GM18502 (cell line): Measurements from ENCODE around the gene ZBP1.

Experiments
- ATAC-seq: cut with Tn5 transposase; IDR thresholded peaks from one replicate; pipeline ENCODE4 v1.9.1; 2021; ENCODE audit warnings: mild to moderate bottlenecking; ENCODE audit not compliant: unreplicated experiment, poor library complexity

Gene ZBP1

GRCh38 chr20:57562541-57563465 lies 57.4 kb downstream of the ZBP1 start:
- no peak for ATAC-seq

DNA sequence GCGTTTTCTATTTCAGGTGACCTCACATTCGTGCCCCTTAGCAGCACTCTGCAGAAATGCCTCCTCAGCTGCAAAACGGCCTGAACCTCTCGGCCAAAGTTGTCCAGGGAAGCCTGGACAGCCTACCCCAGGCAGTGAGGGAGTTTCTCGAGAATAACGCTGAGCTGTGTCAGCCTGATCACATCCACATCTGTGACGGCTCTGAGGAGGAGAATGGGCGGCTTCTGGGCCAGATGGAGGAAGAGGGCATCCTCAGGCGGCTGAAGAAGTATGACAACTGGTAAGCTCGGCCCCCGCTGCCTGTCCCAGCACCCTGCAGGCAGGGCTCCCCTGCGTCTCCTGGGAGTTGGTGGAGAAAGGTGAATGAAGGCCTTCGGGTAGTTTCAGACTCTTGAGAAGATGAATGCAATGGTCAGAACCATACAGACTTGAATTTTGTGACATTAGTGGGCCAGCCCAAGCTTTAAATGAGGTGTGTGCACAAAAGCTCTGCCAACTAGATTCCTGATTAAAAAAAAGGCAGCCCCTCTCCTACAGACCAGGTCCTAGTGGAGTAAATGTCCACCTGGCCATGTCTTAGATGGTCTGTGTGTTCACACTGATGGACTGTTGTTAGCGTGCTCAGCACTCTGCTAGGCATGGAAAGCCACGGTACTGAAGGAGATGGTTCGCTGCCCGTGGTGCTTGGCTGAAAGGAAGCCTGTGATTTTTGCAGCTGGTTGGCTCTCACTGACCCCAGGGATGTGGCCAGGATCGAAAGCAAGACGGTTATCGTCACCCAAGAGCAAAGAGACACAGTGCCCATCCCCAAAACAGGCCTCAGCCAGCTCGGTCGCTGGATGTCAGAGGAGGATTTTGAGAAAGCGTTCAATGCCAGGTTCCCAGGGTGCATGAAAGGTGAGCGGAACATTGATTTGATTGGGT lies 58.6 kb downstream of the ZBP1 start:
- ATAC-seq = no peak

GRCh38 chr20:57560554-57561355 lies 59.5 kb downstream of the ZBP1 start, which contains the start of gene PCK1:
Gene PCK1, plus strand, starts transcription at chr20:57561110. Its CDS starts 302 bp downstream, at chr20:57561412.
- no peak for ATAC-seq

DNA sequence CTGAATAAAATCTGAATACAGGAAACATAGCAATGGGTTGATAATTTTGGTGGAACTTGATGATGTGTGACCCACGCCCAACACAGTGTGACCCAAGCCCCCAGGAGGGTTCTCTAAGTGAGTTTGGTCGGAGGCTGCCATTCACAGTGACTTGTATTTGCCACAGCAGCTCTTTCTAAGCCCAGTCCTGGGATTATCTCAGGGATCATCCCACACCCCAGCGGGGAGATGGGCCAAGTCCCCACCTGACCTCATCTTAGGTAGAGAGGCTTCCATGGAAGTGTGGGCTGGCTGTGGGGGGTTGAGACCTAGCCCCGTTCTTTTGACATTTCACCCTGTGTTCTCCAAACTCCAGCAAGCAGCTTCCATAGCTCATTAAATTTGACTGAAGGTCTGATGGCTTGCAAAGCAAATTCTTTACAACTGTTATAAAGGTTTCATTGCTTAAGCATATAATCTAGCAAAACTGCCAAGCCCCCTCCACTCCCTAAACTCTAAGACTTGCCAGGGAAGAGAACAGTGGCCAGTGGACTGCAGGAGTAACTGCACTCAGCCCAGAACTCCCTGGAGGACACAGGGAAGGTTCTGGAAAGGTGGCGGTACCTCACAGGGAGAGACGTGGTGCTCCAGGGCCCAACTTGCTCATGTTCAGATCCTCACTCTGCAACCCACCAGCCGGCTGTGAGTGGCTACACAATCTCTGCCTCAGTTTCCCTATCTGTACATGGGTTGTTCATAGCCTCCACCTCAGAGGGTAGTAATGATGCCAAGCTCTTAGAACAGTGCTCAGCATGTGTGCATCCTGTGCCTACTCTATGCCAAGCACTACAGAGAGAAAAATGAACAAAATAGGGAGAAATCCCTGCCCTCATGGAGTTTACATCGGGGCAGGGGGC lies 60.3 kb downstream of the ZBP1 start:
- ATAC-seq = no peak

DNA sequence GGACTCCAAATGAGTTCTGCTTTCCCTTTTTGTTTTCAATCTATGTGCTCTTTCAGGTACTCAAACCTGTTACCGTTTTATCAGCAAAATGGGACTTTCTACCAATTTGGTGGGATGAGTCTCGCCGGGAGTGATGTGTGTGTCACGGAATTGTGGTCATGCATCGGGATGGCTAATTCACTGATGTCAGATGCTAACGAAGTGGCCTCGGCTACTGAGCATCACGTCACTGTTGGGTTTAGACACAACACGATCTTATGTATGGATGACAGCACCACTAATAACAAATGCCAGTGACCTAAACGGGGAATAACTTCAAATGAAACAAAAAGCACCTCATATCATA lies 61.0 kb downstream of the ZBP1 start:
- no peak for ATAC-seq

- no peak for ATAC-seq
Observed at GRCh38 chr20:57558614-57559288, 61.5 kb downstream of the ZBP1 start.

GRCh38 chr20:57557926-57558613 lies 62.2 kb downstream of the ZBP1 start:
- ATAC-seq = no peak

DNA sequence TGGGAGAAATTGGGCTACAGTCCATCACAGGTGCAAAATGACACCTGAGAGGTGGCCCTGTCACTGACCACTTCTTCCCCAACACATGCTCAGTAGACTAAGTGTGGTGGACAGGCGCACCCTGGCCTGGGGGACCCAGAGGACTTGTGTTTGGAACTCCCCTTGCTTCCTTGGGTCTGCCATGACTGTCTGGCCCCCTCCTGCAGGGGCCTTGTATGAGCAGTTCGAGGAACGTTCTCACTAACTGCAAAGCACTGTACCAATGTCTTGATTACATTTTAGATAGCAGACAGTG lies 63.3 kb downstream of the ZBP1 start:
- no peak for ATAC-seq

DNA sequence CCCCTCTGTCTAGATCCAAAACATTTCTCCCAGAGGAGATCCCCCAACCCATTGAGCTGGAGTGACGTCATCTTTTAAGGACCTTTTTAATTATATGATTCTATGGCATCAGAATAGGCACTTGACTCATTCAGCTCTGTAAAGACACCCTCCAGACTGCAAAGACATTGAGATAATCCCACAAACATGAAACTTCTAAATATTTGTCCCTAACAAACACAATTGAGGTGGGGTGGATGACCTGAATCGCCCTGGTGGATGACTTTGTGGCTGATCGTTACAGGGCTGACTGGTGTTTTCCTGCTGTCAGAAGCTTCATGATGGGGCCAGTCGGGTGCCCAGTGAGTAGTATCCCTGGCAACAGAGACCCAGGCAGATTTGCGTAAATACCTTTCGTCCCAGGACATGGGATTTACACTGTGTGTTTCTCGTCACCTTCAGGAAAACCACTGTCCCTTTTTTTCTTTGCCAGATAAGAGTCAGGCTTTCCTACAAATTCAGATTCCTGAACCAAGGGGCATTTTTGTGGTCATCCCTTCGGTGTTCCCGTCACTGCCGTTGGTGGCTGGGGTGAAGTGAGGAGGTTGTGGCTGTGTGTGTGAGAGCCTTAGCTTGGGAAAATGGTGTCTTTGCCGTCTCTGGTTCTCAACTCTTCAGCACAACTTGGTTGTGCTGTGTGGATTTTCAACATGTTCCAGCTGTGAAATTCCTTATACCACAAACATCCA lies 64.6 kb downstream of the ZBP1 start:
- no peak for ATAC-seq
